Spleen (tissue), 11 donors: Measurements from ENCODE around the gene LPP. TPM values are rescaled to one million over a fixed set of nuclear protein-coding genes. Genes with fewer than 3 reads are reported as not detected.
A peak's percentile ranks its signal among the peaks of the same experiment; 100 is the strongest.

ENCODE experiments used
- DNase-seq: peaks from one replicate; pipeline ENCODE4 v3.0.0-alpha.2; 2020
- H3K27ac ChIP-seq, 8 donors: fragments of 200-600 bp; sonication (generic) in 7 of 8; 1 replicate in 4 of 8; 2 replicates in 4 of 8; pipeline versions ENCODE4 v1.5.0 to v1.8.0; 2016 to 2021; ENCODE audit warnings: inconsistent platforms in 4 of 8, mild to moderate bottlenecking in 4 of 8, moderate library complexity in 1 of 8
- H3K27me3 ChIP-seq, 7 donors: fragments of 200-600 bp; sonication (generic) in 6 of 7; replicated peaks in 1 of 7; 1 replicate in 4 of 7; 2 replicates in 3 of 7; pipeline versions ENCODE4 v1.5.0 to v1.8.0; 2016 to 2021; ENCODE audit warnings: inconsistent platforms in 3 of 7, mild to moderate bottlenecking in 1 of 7
- H3K36me3 ChIP-seq, 6 donors: fragments of 200-600 bp; sonication (generic) in 5 of 6; 1 replicate in 4 of 6; 2 replicates in 2 of 6; pipeline versions ENCODE4 v1.5.0 to v1.8.0; 2016 to 2021; ENCODE audit warnings: inconsistent platforms in 2 of 6
- H3K4me1 ChIP-seq, 6 donors: fragments of 200-600 bp; sonication (generic) in 5 of 6; 1 replicate in 3 of 6; 2 replicates in 3 of 6; pipeline versions ENCODE4 v1.5.0 to v1.8.0; 2016 to 2021; ENCODE audit warnings: inconsistent platforms in 3 of 6
- H3K4me3 ChIP-seq, 8 donors: fragments of 200-600 bp; sonication (generic) in 7 of 8; 1 replicate in 4 of 8; 2 replicates in 4 of 8; pipeline versions ENCODE4 v1.5.0 to v1.8.0; 2016 to 2021; ENCODE audit warnings: inconsistent platforms in 4 of 8, mild to moderate bottlenecking in 4 of 8, moderate library complexity in 2 of 8
- H3K9me3 ChIP-seq, 8 donors: fragments of 200-600 bp; sonication (generic) in 7 of 8; 1 replicate in 4 of 8; 2 replicates in 4 of 8; pipeline versions ENCODE4 v1.5.0 to v1.8.0; 2016 to 2021; ENCODE audit warnings: inconsistent platforms in 4 of 8
- POLR2A ChIP-seq, 3 donors: fragments of 450-650 bp; IDR thresholded peaks; one replicate each; pipeline ENCODE4 v1.5.1; 2017; ENCODE audit warnings: antibody characterized with exemption in 3 of 3, mild to moderate bottlenecking in 1 of 3
- POLR2AphosphoS5 ChIP-seq, 3 donors: sonication (generic); formaldehyde crosslinking; IDR thresholded peaks; one replicate each; pipeline ENCODE4 v1.5.1; 2017; ENCODE audit warnings: antibody characterized with exemption in 3 of 3
- WGBS, 5 donors: extraction: QIAGEN DNeasy Blood & Tissue Kit in 3 of 5; methylation state at CpG; one replicate each; pipeline versions ENCODE4 v1.1.5 to v1.1.7; 2013 to 2018; 5-methylcytosine and 5-hydroxymethylcytosine counted together
- intact Hi-C: fragments of 100-400 bp; cut with DNase I; formaldehyde crosslinking; loops from one replicate; pipeline ENCODE4 v1.15.0; 2023; ENCODE audit warnings: low total_unique reads
- polyA plus RNA-seq, 3 donors: library from polyadenylated mRNA; stranded (reverse); fragments of 200-250 nt; gene quantifications; one replicate each; pipeline ENCODE4 v1.2.1, GENCODE V29; 2013
- total RNA-seq, 7 donors: library from RNA; depleted of rRNA in 3 of 7; stranded (reverse); fragments of >200 nt in 3 of 7; fragmentation: NEBNext Ultra II Directional in 4 of 7; extraction: Animal tissue kit (Norgen Biotek cat#: 25700) in 4 of 7; gene quantifications; one replicate each; pipeline versions ENCODE4 v1.1.0 to v1.2.1, GENCODE V29; 2016 to 2021
- TF ChIP-seq, protein P1 (sequence below), 11 experiments: fragments of 200-600 bp in 7 of 11; fragments of 450-650 bp in 4 of 11; sonication (generic) in 4 of 11; IDR thresholded peaks in 8 of 11; conservative IDR thresholded peaks in 3 of 11; 1 replicate in 7 of 11; 2 replicates in 4 of 11; pipeline versions ENCODE4 v1.4.0 to v1.8.0; 2016 to 2021; ENCODE audit warnings: antibody characterized with exemption in 11 of 11, inconsistent platforms in 4 of 11, mild to moderate bottlenecking in 1 of 11
- donor health status: healthy with polysubstance abuse.
- donor health status: DM: no; HTN: no; CAD: no; lungs with moderate emphysema.
- donor health status: DM: no; HTN: no; CAD: no.
- donor health status: Bipolar disorder and iron deficiency.
- donor health status: healthy.
- donor health status: DM: no; HTN: no; CAD: no.
- donor health status: DM: yes; HTN: yes; CAD: no.

Gene LPP
- total and polyA plus RNA-seq, 10 donors: 2.4 to 270 (median 156) TPM

DNA sequence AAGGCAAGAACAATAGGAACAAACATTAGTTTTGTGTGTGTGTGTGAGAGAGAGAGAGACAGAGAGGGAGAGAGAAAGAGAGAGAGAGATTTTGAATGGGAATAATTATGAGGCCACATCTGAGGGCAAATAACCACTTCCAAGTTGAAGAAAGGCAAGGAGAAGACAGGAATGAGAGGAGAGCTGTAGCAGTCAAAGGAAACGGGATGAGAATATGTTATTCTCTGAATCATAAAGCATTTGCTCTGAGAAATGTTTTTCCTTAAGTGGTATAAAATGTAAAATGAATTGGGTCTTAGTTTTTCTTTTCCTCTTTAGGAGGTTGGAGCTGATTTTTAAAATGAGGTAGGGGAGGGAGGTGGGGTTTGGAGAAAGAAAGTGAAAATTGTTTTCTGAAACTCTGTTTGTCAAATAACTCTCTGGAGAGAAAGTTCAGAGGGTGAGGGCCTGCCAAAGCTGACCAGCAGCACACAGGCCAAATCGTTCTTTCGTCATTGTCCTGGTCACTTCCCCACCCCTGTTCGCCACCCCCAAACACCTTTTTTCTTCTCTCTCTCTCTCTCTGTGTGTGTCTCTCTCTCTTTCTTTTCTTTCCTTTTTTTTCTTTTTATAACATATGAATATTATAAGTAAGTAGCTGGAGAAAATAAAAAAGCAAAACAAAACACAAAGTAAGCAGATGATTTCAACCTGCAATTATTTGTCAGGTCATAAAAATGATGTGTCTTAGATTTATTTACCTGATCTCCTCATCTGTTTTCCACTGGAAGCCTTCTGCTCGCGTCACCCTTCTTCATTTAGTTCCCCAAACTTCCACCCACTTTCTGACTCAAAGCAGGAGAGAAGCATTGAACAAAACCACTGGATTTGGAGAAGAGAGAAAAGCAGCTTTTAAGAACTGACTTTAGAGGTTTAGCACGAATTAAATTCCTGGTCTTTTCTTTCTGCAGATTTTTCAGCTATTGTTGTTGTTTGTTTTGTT lies 110.6 kb downstream of the LPP start:
- Histone ChIP-seq H3K4me3 (no peak overlapping the region), H3K4me1 (peaks cover 9 to 43% (median 21%) of the 10 kb centered on the region in 6 donors), H3K9me3 (no peaks in the 10 kb centered on the region), H3K27ac (peak overlapping the region in 7 of 8 donors; percentile 8 to 63 (median 49)), H3K27me3 (no peaks in the 10 kb centered on the region), H3K36me3 (no peaks in the 10 kb centered on the region)
- TF ChIP-seq POLR2AphosphoS5 (IDR thresholded peaks at IDR 0.05): no peak
- TF ChIP-seq, protein P1, sequence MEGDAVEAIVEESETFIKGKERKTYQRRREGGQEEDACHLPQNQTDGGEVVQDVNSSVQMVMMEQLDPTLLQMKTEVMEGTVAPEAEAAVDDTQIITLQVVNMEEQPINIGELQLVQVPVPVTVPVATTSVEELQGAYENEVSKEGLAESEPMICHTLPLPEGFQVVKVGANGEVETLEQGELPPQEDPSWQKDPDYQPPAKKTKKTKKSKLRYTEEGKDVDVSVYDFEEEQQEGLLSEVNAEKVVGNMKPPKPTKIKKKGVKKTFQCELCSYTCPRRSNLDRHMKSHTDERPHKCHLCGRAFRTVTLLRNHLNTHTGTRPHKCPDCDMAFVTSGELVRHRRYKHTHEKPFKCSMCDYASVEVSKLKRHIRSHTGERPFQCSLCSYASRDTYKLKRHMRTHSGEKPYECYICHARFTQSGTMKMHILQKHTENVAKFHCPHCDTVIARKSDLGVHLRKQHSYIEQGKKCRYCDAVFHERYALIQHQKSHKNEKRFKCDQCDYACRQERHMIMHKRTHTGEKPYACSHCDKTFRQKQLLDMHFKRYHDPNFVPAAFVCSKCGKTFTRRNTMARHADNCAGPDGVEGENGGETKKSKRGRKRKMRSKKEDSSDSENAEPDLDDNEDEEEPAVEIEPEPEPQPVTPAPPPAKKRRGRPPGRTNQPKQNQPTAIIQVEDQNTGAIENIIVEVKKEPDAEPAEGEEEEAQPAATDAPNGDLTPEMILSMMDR (IDR thresholded peaks at IDR 0.05 in 8 of 11, conservative IDR thresholded peaks at IDR 0.05 in 3 of 11): no peak
- TF ChIP-seq POLR2A (IDR thresholded peaks at IDR 0.05): no peak
- 70 to 78% (median 75%) methylated on average over 7 of the region's 7 CpGs for WGBS, 5 donors
- no peak for DNase-seq
- intact Hi-C loops: no loop called here

DNA sequence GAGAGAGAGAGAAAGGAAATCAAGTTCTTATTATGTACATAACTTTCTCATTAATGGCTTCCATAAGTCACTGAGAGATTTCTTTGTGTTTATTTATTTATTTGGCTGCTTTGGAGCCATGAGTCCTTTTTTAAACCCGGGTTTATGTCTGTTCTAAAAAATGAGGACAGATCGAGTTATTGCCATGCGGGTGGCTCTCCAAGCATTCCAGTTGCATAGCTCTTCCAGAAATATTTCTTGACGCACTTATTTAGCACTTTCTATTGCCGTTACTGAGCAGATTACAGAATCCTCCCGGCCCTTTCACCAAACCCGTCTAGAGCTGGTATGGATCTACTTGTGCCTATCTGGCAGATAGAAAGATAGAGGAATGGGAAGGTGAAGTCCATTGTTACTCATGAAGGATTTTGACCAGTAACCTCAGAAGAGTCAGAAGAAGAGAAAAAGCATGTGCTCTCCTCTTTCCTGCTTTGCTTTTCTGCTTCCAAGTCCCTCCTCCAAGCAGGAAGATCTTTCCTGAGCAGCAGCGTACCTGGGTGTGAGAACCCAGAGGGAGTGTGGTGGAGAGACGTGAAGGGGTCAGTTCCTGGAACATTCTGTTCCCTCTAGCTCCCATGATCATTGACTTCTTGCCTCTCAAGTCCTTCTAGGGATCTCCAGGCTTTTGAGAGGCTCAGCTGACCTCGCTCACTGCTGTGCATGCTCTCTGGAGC lies 112.8 kb downstream of the LPP start:
- intact Hi-C loops: no loop called here
- H3K27me3 ChIP-seq: no peaks in the 10 kb centered on the region
- no peaks in the 10 kb centered on the region for H3K36me3 ChIP-seq
- DNase-seq: no peak
- TF ChIP-seq, protein P1 (IDR thresholded peaks at IDR 0.05 in 8 of 11, conservative IDR thresholded peaks at IDR 0.05 in 3 of 11): no peak
- TF ChIP-seq POLR2A (IDR thresholded peaks at IDR 0.05) (no peak), POLR2AphosphoS5 (IDR thresholded peaks at IDR 0.05) (peak in 1 of 3 donors; percentile 66)
- no peaks in the 10 kb centered on the region for H3K9me3 ChIP-seq
- peaks cover 22 to 56% (median 37%) of the 10 kb centered on the region in 6 donors for H3K4me1 ChIP-seq
- peak overlapping the region in 7 of 8 donors; percentile 26 to 63 (median 51) for H3K27ac ChIP-seq
- 79 to 89% (median 83%) methylated on average over 10 of the region's 10 CpGs for WGBS, 5 donors
- H3K4me3 ChIP-seq: no peak overlapping the region

DNA sequence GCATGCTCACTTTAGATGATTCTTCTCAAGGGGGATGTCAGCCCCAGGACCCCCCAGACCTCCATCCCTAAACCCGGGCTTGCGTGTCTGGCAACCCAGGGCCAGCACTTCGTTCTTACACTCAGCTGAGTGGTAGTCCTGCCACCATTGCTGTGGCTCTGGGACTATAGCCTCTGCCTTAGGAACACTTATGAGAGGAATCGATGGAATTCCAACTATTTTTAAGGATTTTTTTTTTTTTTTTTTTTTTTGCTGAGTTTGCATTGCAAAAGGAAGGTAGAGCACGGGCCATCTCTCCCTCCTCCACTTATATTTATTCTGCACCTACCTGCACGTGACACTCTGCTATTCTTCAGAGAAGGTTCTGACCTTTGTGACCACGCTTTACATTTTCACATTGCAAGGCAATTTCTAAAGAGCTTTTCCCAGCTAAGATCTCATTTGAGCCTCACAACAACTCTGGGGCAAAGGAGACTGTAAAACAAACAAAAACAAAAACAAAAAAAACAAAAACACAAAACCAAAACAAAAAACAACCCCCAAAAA lies 113.9 kb downstream of the LPP start:
- Histone ChIP-seq H3K9me3 (no peaks in the 10 kb centered on the region), H3K27ac (peak overlapping the region in 4 of 8 donors; percentile 49 to 63 (median 60)), H3K27me3 (no peaks in the 10 kb centered on the region), H3K4me1 (peaks cover 22 to 62% (median 39%) of the 10 kb centered on the region in 6 donors), H3K36me3 (no peaks in the 10 kb centered on the region), H3K4me3 (no peak overlapping the region)
- no peak for DNase-seq
- WGBS, 5 donors: 81 to 94% (median 92%) methylated on average over 7 of the region's 7 CpGs
- no peak for TF ChIP-seq POLR2AphosphoS5 (IDR thresholded peaks at IDR 0.05)
- no peak for TF ChIP-seq POLR2A (IDR thresholded peaks at IDR 0.05)
- TF ChIP-seq, protein P1 (IDR thresholded peaks at IDR 0.05 in 8 of 11, conservative IDR thresholded peaks at IDR 0.05 in 3 of 11): no peak
- intact Hi-C loops: no loop called here
